Activated naive CD8-positive, alpha-beta T cell (primary cell): ENCODE data around the gene LARP6.
A peak's percentile ranks its signal among the peaks of the same experiment; 100 is the strongest.
"Not testable (repeated sequence)": the region's sequence is repeated elsewhere in the genome, so short reads cannot be mapped to it uniquely, and the experiment has no call there.

Experiments
- H3K27ac Mint-ChIP-seq: one replicate; pipeline ENCODE4 v1.8.0; 2021; ENCODE audit warnings: mixed read lengths
- H3K27me3 Mint-ChIP-seq: one replicate; pipeline ENCODE4 v1.8.0; 2021; ENCODE audit warnings: mixed read lengths
- H3K36me3 Mint-ChIP-seq: one replicate; pipeline ENCODE4 v1.8.0; 2021; ENCODE audit warnings: mixed read lengths
- H3K4me1 Mint-ChIP-seq: one replicate; pipeline ENCODE4 v1.8.0; 2021; ENCODE audit warnings: low read depth, mixed read lengths
- H3K4me3 Mint-ChIP-seq: one replicate; pipeline ENCODE4 v1.8.0; 2021; ENCODE audit warnings: mild to moderate bottlenecking, mixed read lengths
- H3K9me3 Mint-ChIP-seq: one replicate; pipeline ENCODE4 v1.8.0; 2021; ENCODE audit warnings: low read depth, mixed read lengths

The LARP6 gene

DNA sequence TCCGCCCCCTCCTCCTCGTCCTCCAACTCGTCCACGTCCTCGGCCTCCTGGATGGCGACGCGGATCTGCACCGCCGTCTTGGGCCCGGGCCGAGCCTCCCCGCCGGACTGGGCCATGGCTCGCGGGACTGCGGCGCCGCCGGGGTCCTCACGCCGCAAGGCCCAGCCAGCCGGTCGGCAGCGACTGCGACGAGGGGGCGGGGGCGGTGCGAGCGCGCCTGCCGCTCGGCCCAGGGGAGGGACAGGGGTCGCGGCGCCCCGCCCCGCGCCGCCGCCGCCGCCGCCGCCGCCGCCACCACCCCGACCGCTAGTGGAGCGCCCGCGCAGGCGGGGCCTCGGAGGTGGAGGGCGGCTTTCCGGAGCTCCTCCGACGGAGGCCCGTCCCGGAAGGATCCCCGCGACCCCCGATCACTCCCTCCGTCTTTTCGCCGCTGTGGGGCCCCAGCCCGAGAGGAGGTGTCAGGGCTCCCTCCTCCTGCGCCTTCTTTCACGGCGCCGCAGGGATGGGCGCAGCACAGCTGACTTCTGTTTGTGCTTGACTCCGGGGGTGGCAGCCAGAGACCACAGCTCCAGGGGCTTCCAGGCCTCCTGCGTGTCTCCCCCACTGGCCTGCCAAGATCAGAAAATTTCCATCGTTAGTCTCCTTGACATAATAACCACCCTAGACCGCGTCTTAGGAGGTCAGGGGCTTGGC is at the start of gene LARP6:
LARP6 (minus strand) TSS at position 185 of the 693 bp plus-strand sequence; CDS start at position 116, 69 bp downstream.
- Mint-ChIP-seq H3K27me3 (peaks cover 32% of the 10 kb centered on the region), H3K27ac (no peak within 1 kb of the TSS), H3K36me3 (no peaks in the 10 kb centered on the region), H3K4me3 (peak within 1 kb of the TSS; percentile 89), H3K4me1 (peaks cover 6% of the 10 kb centered on the region), H3K9me3 (no peaks in the 10 kb centered on the region)

- no peak overlapping the region for H3K4me3 Mint-ChIP-seq
- H3K27ac Mint-ChIP-seq: no peak overlapping the region
- H3K9me3 Mint-ChIP-seq: no peaks in the 10 kb centered on the region
- H3K36me3 Mint-ChIP-seq: peaks cover 2% of the 10 kb centered on the region
- peaks cover 12% of the 10 kb centered on the region for H3K27me3 Mint-ChIP-seq
- H3K4me1 Mint-ChIP-seq: no peaks in the 10 kb centered on the region
Measured at GRCh38 chr15:70902107-70902506, 48.1 kb upstream of the LARP6 start.

- Mint-ChIP-seq H3K4me3 (peak overlapping the region; percentile 88), H3K27me3 (peaks cover 41% of the 10 kb centered on the region), H3K36me3 (no peaks in the 10 kb centered on the region), H3K9me3 (no peaks in the 10 kb centered on the region), H3K27ac (no peak overlapping the region), H3K4me1 (peaks cover 11% of the 10 kb centered on the region)
Measured at GRCh38 chr15:70892912-70893560, 39.1 kb upstream of the LARP6 start.

- H3K27me3 Mint-ChIP-seq: peaks cover 40% of the 10 kb centered on the region
- H3K4me3 Mint-ChIP-seq: peak within 1 kb of the TSS; percentile 88
- H3K4me1 Mint-ChIP-seq: peaks cover 11% of the 10 kb centered on the region
- no peaks in the 10 kb centered on the region for H3K9me3 Mint-ChIP-seq
- no peaks in the 10 kb centered on the region for H3K36me3 Mint-ChIP-seq
- peak within 1 kb of the TSS; percentile 31 for H3K27ac Mint-ChIP-seq
Measured at GRCh38 chr15:70892002-70892911, 38.3 kb upstream of the LARP6 start, which contains the start of the genes LRRC49 and THAP10. Gene LRRC49, plus strand, starts transcription at chr15:70892826. Its CDS starts 69 bp downstream, at chr15:70892895. Gene THAP10, minus strand, starts transcription at chr15:70892433. Its CDS starts 161 bp downstream, at chr15:70892272.

DNA sequence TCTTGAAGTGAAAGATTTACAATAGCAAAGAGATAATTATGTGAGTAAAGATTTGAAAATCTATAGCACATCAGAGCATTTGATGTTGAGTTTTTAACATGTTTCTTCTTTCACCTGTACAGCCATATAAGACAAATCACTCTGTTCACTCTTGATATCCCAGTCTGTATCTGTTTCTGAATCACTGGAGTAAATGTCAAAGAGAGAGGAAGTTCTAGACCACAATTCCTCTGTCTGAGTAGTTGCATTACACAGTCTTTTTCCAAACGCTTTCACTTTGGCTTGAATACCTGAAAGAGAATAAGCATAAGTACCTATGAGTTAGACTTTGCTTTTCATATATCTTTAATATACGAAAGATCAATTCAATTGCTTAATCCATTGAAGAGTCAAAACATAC is 28.4 kb upstream of the LARP6 start:
- peaks cover 14% of the 10 kb centered on the region for H3K27me3 Mint-ChIP-seq
- H3K9me3 Mint-ChIP-seq: no peaks in the 10 kb centered on the region
- H3K27ac Mint-ChIP-seq: no peak overlapping the region
- H3K4me3 Mint-ChIP-seq: no peak overlapping the region
- no peaks in the 10 kb centered on the region for H3K4me1 Mint-ChIP-seq
- H3K36me3 Mint-ChIP-seq: no peaks in the 10 kb centered on the region

- H3K9me3 Mint-ChIP-seq: no peaks in the 10 kb centered on the region
- H3K4me1 Mint-ChIP-seq: no peaks in the 10 kb centered on the region
- H3K27ac Mint-ChIP-seq: no peak overlapping the region
- no peaks in the 10 kb centered on the region for H3K36me3 Mint-ChIP-seq
- peaks cover 17% of the 10 kb centered on the region for H3K27me3 Mint-ChIP-seq
- no peak overlapping the region for H3K4me3 Mint-ChIP-seq
Measured at GRCh38 chr15:70880781-70881180, 26.8 kb upstream of the LARP6 start.

GRCh38 chr15:70879401-70879800 is 25.4 kb upstream of the LARP6 start:
- no peak overlapping the region for H3K4me3 Mint-ChIP-seq
- H3K27me3 Mint-ChIP-seq: peaks cover 13% of the 10 kb centered on the region
- no peaks in the 10 kb centered on the region for H3K9me3 Mint-ChIP-seq
- no peaks in the 10 kb centered on the region for H3K4me1 Mint-ChIP-seq
- no peaks in the 10 kb centered on the region for H3K36me3 Mint-ChIP-seq
- H3K27ac Mint-ChIP-seq: no peak overlapping the region

GRCh38 chr15:70876683-70877082 is 22.7 kb upstream of the LARP6 start:
- Mint-ChIP-seq H3K4me3 (no peak overlapping the region), H3K27me3 (peaks cover 24% of the 10 kb centered on the region), H3K9me3 (no peaks in the 10 kb centered on the region), H3K27ac (no peak overlapping the region), H3K4me1 (no peaks in the 10 kb centered on the region), H3K36me3 (no peaks in the 10 kb centered on the region)

DNA sequence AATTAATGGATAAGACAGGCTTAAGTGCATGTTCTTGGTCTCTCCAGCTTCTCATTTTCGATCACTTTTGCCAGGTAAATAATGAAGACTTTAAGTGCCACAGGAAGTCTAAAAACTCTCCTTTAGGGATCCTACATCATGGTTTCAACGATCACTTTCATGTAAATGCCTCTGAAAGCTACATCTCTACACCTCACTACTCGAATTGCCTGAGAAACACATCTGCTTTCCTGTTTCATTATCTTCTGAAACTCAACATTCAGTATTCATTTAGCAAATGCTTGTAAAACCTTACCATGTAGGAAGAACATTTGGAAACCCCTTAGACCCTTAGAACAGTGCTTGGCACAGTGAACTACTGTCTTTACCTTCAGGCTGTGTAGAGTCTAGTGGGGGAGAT is 22.1 kb upstream of the LARP6 start:
- Mint-ChIP-seq H3K4me1 (no peaks in the 10 kb centered on the region), H3K9me3 (no peaks in the 10 kb centered on the region), H3K4me3 (no peak overlapping the region), H3K27ac (no peak overlapping the region), H3K36me3 (no peaks in the 10 kb centered on the region), H3K27me3 (peaks cover 24% of the 10 kb centered on the region)

GRCh38 chr15:70875001-70875782 is 21.2 kb upstream of the LARP6 start:
- Mint-ChIP-seq H3K4me3 (no peak overlapping the region), H3K27ac (no peak overlapping the region), H3K36me3 (no peaks in the 10 kb centered on the region), H3K27me3 (peaks cover 22% of the 10 kb centered on the region), H3K9me3 (no peaks in the 10 kb centered on the region), H3K4me1 (no peaks in the 10 kb centered on the region)

DNA sequence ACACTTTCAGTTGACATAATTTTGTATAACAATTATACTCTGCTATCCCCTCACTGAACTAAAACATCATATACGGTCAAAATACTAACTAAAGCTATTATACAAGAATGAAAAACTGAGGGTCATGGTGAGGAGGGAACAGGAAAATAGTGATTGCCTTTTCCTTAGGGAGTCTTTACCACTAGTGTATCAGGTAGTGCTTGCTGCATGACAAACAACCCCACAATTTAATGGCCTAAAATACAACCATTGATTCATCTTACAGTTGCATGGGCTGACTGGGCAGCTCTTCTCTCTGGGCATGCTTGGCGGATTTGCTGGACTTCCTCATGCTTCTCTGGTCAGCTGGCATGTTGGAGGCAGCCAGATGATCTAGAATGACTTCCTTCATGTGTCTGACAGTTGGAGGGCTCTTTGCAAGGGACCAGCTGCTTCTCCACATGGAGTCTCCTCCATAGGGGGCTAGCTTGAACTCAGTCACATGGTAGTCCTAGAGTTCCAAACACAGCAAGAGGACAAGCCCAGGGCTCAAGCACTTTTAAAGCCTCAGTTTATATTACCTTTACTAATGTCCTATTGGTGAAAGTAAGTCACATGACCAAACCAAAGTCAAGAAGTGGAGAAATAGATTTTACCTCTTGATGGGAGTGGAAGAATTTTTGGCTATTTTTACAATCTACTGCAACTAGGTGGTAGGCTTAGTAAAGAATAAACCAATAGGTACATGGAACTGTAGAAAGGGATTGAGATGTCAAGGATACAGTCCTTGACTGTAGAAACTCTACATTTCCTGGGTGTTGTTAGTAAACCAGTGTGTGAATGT is 19.5 kb upstream of the LARP6 start:
- H3K27ac Mint-ChIP-seq: no peak overlapping the region
- H3K4me3 Mint-ChIP-seq: no peak overlapping the region
- no peaks in the 10 kb centered on the region for H3K9me3 Mint-ChIP-seq
- H3K36me3 Mint-ChIP-seq: no peaks in the 10 kb centered on the region
- no peaks in the 10 kb centered on the region for H3K4me1 Mint-ChIP-seq
- H3K27me3 Mint-ChIP-seq: peaks cover 15% of the 10 kb centered on the region

GRCh38 chr15:70871490-70871889 is 17.5 kb upstream of the LARP6 start:
- not testable (repeated sequence) for H3K9me3 Mint-ChIP-seq, H3K27ac Mint-ChIP-seq, H3K4me1 Mint-ChIP-seq, H3K36me3 Mint-ChIP-seq, H3K4me3 Mint-ChIP-seq
- H3K27me3 Mint-ChIP-seq: peaks cover 16% of the 10 kb centered on the region

GRCh38 chr15:70870051-70870450 is 16.1 kb upstream of the LARP6 start:
- Mint-ChIP-seq H3K27me3 (peaks cover 14% of the 10 kb centered on the region), H3K27ac (no peak overlapping the region), H3K9me3 (no peaks in the 10 kb centered on the region), H3K4me3 (no peak overlapping the region), H3K4me1 (no peaks in the 10 kb centered on the region), H3K36me3 (no peaks in the 10 kb centered on the region)

DNA sequence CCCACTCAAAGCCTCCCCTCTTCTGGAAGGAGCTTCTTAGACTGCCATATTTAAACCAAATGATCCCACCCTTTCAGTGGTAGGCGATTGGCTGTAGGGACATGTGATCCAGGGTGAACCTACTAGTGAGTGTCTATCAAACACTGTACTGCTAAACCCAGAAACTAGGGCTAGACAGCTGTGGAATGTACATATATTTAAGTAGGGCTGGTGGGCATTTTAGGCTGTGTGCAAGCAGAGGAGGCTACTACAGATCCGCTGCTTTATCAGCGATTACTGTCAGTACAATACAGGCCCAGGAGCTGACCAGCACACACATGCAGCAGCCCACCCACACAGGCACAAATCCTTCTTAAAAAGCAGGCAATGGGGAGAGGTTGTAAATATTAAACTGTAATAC is 15.4 kb upstream of the LARP6 start:
- no peak overlapping the region for H3K4me3 Mint-ChIP-seq
- no peaks in the 10 kb centered on the region for H3K36me3 Mint-ChIP-seq
- H3K27me3 Mint-ChIP-seq: peaks cover 14% of the 10 kb centered on the region
- no peaks in the 10 kb centered on the region for H3K4me1 Mint-ChIP-seq
- no peaks in the 10 kb centered on the region for H3K9me3 Mint-ChIP-seq
- no peak overlapping the region for H3K27ac Mint-ChIP-seq
